Hematopoietic multipotent progenitor cell treated with erythropoietin and hydrocortisone succinate and interleukin-3 and kit ligand, for 8 days (in vitro differentiated cells): ENCODE results near the gene TANC1.

Source experiments
- DNase-seq: peaks from one replicate; pipeline ENCODE4 v3.0.0-alpha.2; 2015

The TANC1 gene

DNA sequence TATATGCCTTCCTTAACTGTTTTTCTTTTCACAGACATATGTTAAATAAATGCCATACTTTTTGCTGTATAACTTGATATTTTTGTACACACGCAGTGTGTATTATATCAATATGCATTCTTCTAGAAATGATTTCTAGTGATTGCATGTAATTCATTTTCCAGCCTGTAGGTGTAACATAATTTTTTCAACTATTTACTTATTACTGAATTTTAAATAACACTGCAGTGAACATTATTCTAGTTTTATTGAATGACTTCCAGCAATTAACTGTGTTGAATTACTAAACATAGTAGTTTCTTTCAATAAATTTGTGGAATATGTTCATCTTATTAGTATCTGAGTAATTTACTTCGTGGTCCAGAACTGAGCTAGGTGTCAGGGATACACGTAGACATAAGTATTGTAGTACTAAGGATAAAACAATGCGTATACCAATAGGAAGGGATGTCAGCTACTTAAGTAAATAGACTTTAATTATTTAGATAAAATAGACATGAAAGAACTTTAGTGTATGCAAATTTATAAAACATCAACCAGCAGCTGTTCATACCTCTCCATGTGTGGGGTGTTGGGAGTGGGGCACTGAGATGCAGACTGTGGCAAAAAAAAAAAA, 28.0 kb downstream of the TANC1 start:
- no peak for DNase-seq

GRCh38 chr2:158997037-158997790, 28.8 kb downstream of the TANC1 start:
- DNase-seq, result no peak

GRCh38 chr2:158998551-158999248, 30.3 kb downstream of the TANC1 start:
- DNase-seq, result no peak

GRCh38 chr2:158999458-158999857, 31.0 kb downstream of the TANC1 start:
- DNase-seq, result no peak

DNA sequence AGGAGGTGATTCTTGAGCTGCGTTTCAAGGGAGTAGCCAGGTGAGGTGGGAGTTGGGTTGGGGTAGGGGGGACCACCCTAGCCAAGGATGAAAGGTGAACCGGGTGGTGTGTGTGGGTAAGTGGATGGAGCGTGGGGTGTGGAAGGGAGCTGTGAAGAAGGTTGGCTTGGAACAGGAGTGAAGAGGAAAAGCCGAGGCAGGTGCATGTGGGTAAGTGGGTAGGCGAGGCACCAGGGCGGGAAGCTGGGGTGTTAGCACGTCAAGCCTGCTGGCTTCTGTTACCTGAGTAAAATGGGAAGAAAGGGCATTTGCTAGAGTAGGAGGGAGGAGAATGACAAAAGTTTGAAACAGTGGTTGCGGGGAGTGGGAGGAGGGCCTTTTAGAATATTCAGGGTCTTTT, 31.6 kb downstream of the TANC1 start:
- DNase-seq, result no peak

DNA sequence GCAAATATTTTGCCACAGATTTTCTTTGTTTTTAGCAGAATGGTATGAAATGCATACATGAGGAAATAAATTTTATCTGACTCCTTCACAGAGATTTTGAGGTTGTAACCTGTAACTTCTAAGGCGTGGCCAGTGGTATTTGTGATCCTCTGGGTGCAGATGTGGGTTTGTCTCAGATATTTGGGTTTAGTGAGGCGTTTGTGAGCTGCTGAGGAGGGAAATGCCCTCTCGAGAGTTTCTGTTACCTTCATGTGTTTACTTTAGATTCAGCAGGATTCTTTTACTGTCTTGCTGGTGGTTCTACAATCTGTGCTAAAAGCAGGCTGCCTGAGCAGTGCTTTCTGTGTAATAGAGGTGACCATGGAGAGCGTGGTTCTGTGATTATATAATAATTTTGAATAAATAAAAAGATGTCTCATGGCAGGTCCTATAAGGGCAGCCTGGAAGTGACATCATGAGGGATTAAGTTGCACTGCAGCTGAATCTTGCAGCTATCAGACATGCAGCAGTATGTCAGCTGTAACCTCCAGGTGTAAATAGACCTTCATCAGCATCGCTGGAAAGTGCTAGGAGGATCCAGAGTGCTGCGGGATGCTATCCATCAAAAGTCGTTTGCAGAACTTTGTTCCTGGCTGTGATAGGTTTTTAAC, 34.1 kb downstream of the TANC1 start:
- no peak for DNase-seq

DNA sequence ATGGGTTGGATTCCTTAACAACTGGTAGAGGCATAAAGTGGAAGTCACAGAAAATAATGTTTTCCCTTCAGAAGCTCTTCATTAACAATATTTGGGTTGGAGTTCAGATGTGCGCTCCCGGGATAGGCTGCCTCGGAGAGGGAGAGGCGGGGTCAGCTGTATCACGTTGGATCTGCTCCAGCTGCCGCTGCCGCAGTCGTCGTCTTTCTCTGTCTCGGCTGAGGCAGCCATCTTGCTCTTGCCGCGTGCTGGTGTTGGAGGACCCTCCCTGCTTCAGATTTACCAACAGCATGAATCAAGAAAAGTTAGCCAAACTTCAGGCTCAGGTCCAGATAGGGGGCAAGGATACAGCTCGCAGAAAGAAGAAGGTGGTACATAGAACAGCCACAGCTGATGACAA, 35.1 kb downstream of the TANC1 start:
- no peak for DNase-seq

DNA sequence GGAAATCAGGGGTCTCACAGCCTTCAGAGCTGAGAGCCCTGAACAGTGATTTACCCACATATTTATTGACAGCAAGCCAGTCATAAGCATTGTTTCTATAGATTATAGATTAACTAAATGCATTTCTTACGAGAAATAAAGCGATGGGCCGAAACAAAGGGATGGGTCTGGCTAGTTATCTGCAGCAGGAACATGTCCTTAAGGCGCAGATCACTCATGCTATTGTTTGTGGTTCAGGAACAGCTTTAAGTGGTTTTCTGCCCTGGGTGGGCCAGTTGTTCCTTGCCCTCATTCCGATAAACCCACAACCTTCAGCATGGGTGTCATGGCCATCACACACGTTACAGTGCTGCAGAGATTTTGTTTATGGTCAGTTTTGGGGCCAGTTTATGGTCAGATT, 36.4 kb downstream of the TANC1 start:
- no peak for DNase-seq

DNA sequence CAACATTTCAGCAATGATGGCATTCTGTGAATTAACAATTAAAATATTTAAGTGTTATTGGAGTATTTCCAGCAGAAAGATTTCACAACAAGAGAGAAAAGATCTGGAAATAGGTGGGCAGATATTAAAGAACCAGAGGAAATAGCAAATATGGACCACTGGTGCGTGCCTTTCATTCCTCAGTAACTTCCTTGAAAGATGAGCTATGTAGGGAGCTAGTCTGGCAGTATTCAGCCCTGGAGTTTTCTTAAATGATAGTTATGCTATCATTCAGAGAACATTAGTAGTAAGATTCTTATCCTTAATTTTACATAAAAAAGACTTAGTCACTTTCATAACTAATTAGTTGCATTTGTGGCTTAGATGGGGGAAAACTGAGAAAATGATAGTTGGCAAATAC, 41.5 kb downstream of the TANC1 start:
- no peak for DNase-seq

DNA sequence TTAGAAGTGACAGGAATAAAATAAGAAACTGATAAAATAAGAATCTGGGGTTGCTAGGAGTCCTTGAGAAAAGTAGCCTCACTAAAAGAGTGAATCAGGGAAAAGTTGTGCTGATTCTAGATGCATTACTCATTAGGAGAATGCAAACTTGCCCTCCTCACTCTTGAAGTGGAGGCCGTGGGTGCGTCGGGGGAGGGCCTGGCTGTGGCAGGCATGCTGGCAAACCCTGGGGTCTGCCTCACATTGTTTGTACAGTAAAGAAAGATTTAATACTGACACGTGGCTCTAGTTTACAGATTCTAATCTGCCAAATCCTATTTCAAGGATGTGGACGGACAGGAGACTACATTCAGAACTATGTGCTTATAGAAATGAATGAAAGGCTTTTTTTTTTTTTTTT, 41.9 kb downstream of the TANC1 start:
- no peak for DNase-seq

DNA sequence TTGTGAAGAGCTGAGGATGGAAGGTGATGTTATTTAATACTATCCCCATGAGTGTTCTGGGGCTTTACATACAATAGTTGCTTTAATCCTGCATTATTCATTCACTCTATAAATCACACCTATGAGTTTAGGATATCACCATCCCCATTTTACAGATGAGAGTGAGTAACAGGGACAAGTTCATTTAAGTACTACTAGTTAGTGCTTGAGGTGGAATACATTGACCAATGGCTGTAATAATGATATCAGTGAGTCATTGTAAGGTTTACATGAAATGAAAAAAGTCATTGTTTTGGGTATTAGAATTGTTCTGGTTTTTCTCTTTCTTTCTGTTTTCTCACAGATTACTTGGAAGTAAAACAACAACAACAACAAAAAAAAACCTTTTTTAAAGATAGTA, 42.5 kb downstream of the TANC1 start:
- DNase-seq, result no peak

DNA sequence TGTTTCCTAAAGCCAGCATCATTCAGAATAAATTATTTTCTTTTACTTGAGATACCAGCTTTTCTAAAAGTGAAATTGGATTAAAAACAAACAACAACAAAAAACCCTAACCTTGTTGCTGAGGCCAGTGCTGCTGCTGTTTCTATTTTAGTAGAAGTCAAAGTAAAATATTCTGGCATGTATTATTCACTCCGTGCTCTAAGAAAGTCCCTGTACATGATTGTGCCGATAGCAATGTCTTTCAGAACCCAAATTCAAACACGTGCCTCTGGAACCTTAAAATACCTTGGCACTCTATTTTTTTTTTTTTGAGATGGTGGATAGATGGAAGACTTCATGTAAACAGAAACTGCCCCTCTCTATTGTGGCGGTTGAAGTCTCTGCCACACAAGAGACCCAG, 43.7 kb downstream of the TANC1 start:
- no peak for DNase-seq

- DNase-seq, result no peak
These were observed 44.7 kb downstream of the TANC1 start for GRCh38 chr2:159013103-159013502.

GRCh38 chr2:159015174-159015573, 46.7 kb downstream of the TANC1 start:
- DNase-seq, result no peak

- DNase-seq, result no peak
These were observed 47.4 kb downstream of the TANC1 start for GRCh38 chr2:159015823-159016222.

GRCh38 chr2:159017837-159018236, 49.4 kb downstream of the TANC1 start:
- no peak for DNase-seq

GRCh38 chr2:159019021-159019420, 50.6 kb downstream of the TANC1 start:
- DNase-seq, result no peak

DNA sequence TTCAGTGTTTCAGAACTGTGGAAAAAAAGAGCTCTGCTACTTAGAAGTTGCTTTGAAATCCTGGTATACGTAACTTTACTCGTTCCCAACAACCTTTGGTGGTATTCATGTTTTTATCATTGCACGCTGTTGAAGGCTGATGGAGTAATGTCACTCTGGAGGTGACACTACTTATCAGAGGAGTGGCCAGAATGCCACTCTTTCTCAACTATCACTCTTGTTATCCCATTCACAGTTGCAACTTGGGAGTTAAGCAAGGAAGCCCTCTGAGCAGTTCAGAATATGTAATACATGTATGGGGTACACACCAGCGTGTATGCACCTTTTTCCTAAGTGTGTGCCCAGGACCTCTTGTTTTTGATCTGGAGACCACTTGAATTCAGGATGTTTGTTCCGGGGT, 53.6 kb downstream of the TANC1 start:
- no peak for DNase-seq

DNA sequence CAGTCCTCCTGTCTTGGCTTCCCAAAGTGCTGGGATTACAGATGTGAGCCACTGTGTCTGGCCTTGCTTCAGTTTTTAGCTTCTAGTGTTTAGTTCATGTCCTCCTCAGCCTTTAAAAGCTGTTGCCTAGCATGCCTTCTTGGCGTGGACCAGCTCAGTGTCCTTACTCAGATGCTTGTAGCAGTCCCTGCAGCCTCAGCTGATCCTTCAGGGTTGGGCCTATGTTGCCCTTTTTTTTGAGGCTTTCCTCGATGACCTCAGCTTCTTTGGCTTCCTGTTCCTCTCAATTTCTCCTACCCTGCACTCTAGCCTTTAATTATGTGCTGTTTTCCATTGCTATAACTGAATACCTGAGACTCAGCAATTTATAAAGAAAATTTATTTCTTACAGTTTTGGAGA, 57.7 kb downstream of the TANC1 start:
- DNase-seq, result no peak

GRCh38 chr2:159028776-159029175, 60.3 kb downstream of the TANC1 start:
- DNase-seq, result no peak

- no peak for DNase-seq
These were observed 61.5 kb downstream of the TANC1 start for GRCh38 chr2:159029936-159030335.

- DNase-seq, result peak; percentile 8
These were observed 62.4 kb downstream of the TANC1 start for GRCh38 chr2:159030674-159031380.

DNA sequence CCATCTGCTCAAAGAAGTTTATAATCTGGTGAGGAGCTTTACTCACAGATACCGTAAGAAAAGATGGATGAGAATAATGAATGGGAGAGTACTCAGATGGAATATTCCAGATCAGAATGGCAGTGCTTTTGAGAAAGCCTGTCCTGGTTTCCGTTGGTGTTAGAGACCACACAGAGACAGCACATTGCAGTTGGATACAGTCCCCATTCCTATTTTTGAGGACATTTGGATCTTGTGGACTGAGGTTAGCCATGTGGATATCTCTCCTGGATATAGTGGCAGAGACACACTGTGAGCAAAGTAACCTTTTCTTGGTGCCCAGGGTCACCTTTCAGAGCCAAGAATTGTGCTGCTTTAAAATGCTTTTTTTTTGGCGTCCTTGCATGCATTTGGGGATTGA, 63.7 kb downstream of the TANC1 start:
- no peak for DNase-seq
